ENCODE measurements around the gene SLC39A13. TPM values are rescaled to one million over a fixed set of nuclear protein-coding genes. Genes with fewer than 3 reads are reported as not detected.

SLC39A13 gene
- total RNA-seq, 1 donor from 2014 or later: 53.5 TPM

DNA sequence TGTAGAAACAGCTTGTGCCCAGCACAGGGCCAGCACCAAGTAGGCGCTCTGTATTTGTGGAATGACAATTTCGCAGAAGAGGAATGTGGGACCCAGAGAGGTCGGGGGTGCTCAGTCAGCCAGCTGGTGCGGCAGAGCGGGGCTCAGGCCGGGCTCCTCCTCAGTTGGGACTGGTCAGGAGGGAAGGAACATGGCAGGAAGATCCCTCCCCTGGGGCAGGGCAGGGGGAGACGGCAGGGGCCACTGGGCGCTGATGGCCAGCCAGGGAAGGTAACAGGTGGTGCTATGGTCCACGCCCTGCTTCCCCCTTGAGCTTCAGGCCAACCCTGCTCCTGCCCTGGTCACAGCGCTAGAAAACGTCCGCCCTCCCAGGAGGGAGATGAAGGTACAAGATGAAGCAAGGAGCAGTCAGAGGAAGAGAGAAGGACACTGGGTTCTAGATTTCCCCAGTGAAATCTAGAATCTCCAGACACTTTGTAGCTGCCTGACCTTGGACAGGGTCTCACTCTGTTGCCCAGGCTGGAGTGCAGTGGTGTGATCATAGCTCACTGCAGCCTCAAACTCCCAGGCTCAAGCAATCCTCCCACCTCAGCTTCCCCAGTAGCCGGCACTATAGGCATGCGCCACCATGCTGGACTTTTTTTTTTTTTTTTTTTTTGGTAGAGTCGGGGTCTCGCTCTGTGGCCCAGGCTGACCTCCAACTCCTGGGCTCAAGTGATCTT lies 16.5 kb upstream of the SLC39A13 start:
- DNase-seq (ENCODE audit: extremely low spot score in 2 of 2): no peak
- Histone ChIP-seq H3K27me3 (no peaks in the 10 kb centered on the region), H3K4me3 (no peak overlapping the region), H3K36me3 (no peaks in the 10 kb centered on the region), H3K9me3 (no peaks in the 10 kb centered on the region), H3K27ac (no peak overlapping the region), H3K4me1 (peaks cover 22% of the 10 kb centered on the region)
- TF ChIP-seq, protein P1, sequence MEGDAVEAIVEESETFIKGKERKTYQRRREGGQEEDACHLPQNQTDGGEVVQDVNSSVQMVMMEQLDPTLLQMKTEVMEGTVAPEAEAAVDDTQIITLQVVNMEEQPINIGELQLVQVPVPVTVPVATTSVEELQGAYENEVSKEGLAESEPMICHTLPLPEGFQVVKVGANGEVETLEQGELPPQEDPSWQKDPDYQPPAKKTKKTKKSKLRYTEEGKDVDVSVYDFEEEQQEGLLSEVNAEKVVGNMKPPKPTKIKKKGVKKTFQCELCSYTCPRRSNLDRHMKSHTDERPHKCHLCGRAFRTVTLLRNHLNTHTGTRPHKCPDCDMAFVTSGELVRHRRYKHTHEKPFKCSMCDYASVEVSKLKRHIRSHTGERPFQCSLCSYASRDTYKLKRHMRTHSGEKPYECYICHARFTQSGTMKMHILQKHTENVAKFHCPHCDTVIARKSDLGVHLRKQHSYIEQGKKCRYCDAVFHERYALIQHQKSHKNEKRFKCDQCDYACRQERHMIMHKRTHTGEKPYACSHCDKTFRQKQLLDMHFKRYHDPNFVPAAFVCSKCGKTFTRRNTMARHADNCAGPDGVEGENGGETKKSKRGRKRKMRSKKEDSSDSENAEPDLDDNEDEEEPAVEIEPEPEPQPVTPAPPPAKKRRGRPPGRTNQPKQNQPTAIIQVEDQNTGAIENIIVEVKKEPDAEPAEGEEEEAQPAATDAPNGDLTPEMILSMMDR (IDR thresholded peaks at IDR 0.05): no peak
- TF ChIP-seq POLR2A (IDR thresholded peaks at IDR 0.05) (no peak), POLR2AphosphoS5 (IDR thresholded peaks at IDR 0.05; ENCODE audit: insufficient read depth in 1 of 2, low read depth in 1 of 2) (no peak)
- intact Hi-C loops (cut with DNase I): no loop called here

DNA sequence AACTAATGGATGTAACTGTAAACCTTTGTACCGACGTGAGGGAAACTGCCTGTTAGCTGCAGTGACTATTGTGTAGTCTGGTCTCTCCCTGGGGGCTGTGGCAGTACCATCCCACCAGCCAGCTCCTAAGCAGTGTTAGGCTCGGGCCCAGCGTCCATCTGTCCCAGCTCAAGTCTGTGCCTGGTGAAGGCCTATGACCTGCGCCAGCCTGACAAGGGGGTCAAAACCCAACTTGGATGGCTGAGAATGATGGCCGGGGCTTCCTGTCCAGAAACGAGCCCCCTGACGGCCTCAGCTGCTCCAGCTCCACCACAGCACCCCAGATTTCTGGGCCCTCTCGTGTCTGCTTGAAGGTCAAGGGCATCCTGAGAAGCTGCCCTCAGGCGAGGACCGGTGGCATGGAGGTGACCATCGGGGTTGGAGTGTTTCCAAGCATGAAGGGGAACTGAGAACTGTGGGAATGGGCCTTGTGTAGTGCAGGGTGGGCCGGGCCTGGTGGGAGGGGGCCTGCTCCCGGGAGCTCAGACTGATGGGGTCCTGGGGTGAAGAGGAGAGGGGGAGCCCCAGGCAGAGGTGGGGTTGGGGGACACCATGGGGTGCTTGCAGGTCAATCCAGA lies 15.7 kb upstream of the SLC39A13 start:
- H3K27ac ChIP-seq: no peak overlapping the region
- DNase-seq (ENCODE audit: extremely low spot score in 2 of 2): no peak
- intact Hi-C loops (cut with DNase I): no loop called here

DNA sequence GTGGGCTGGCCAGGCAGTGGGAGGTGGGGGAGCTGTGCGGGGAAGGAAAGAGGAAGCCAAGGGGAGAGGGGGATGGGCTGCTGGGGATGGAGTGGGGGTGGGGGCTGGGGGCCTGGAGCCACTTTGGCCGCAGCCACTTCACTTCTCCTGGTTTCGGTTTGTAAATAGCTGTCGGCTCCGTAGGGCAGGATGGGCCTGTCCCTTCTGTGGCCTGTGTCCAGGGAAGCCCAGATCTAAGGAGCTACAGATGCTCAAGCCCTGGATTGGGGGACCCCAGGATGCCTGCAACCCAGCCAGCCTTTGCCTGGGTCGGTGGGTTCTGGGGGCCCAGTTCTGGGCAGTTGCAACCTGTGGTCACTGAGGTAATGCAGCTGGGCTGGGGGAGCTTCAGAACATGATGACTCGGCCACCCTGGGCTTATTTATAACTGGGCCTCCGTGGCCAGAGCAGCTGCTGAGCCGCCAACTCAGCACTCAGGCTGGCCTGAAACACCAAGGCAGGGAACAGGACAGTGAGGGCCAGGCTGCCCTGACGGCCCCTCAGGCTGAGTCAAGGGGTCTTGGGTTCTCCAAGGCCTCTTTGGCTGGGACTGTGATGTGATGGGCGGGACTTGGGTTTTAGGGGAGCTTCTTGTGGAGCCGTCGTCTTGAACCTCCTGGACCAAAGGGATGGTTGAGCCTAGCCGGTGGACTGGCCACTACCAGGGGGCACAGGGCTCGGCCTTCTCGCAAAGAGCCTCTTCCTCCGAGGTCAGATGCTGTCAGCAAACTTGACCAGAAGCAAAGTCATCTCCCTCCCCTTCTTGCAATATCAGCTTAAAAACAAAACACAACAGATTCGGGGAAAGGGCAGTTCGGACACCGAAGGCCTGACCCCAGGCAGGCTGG lies 15.0 kb upstream of the SLC39A13 start:
- DNase-seq (ENCODE audit: extremely low spot score in 2 of 2): no peak

More for the DNA sequence above, 15.7 kb upstream of the SLC39A13 start:
- no peaks in the 10 kb centered on the region for H3K36me3 ChIP-seq
- H3K4me1 ChIP-seq: peaks cover 21% of the 10 kb centered on the region
- H3K9me3 ChIP-seq: no peaks in the 10 kb centered on the region
- TF ChIP-seq, protein P1 (IDR thresholded peaks at IDR 0.05): no peak
- TF ChIP-seq POLR2A (IDR thresholded peaks at IDR 0.05): no peak
- TF ChIP-seq POLR2AphosphoS5 (IDR thresholded peaks at IDR 0.05; ENCODE audit: insufficient read depth in 1 of 2, low read depth in 1 of 2): no peak
- H3K4me3 ChIP-seq: no peak overlapping the region
- H3K27me3 ChIP-seq: no peaks in the 10 kb centered on the region

DNA sequence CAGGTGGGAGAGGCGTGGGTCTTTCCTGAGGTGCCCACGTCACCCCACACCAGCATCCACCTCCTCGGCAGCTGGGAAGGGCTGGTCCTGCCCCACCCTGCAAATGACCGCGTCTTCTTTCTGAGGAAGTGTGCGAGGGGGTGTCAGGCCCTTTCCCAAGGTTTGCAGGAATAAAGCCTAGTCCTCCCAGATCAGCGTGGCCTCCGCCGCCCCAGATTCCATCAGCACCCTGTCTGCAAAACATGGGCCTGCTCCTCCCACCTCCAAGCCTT lies 14.4 kb upstream of the SLC39A13 start:
- intact Hi-C loops (cut with DNase I): no loop called here
- TF ChIP-seq POLR2A (IDR thresholded peaks at IDR 0.05) (no peak), POLR2AphosphoS5 (IDR thresholded peaks at IDR 0.05; ENCODE audit: insufficient read depth in 1 of 2, low read depth in 1 of 2) (no peak)
- TF ChIP-seq, protein P1 (IDR thresholded peaks at IDR 0.05): no peak
- H3K27me3 ChIP-seq: no peaks in the 10 kb centered on the region

More for the DNA sequence above, 15.0 kb upstream of the SLC39A13 start:
- H3K4me1 ChIP-seq: peaks cover 19% of the 10 kb centered on the region
- H3K27me3 ChIP-seq: no peaks in the 10 kb centered on the region
- H3K4me3 ChIP-seq: no peak overlapping the region
- H3K36me3 ChIP-seq: no peaks in the 10 kb centered on the region
- TF ChIP-seq, protein P1 (IDR thresholded peaks at IDR 0.05): no peak
- TF ChIP-seq POLR2A (IDR thresholded peaks at IDR 0.05): no peak
- TF ChIP-seq POLR2AphosphoS5 (IDR thresholded peaks at IDR 0.05; ENCODE audit: insufficient read depth in 1 of 2, low read depth in 1 of 2): no peak
- H3K27ac ChIP-seq: peak overlapping the region; percentile 83
- no peaks in the 10 kb centered on the region for H3K9me3 ChIP-seq
- intact Hi-C loops (cut with DNase I): no loop called here

More for the DNA sequence above, 14.4 kb upstream of the SLC39A13 start:
- Histone ChIP-seq H3K27ac (peak overlapping the region; percentile 83), H3K9me3 (no peaks in the 10 kb centered on the region), H3K36me3 (no peaks in the 10 kb centered on the region), H3K4me1 (peaks cover 22% of the 10 kb centered on the region), H3K4me3 (no peak overlapping the region)
- DNase-seq (ENCODE audit: extremely low spot score in 2 of 2): no peak

Measured in vagina (tissue), 2 donors.